OCI-LY7 (cell line): ENCODE data around the gene SLC41A3. TPM values are rescaled to one million over a fixed set of nuclear protein-coding genes. Genes with fewer than 3 reads are reported as not detected.

ENCODE experiments used
- BruUV-seq: library from RNA; stranded (reverse); fragments of 400-500 nt; replicated peaks from 2 replicates; lab custom pipeline; 2021; lab: Mats Ljungman, UMichigan
- CTCF ChIA-PET: fragments of 300-600 bp; sonication (Branson Sonifier 250); formaldehyde crosslinking; loops from one replicate; lab custom pipeline; 2022; ENCODE audit warnings: antibody characterized with exemption; ENCODE audit not compliant: unreplicated experiment; lab: Charles Lee
- POLR2A ChIA-PET: fragments of 300-600 bp; sonication (Branson Sonifier 250); formaldehyde crosslinking; loops from one replicate; lab custom pipeline; 2022; ENCODE audit warnings: antibody characterized with exemption; lab: Charles Lee
- DNase-seq: peaks from one replicate; pipeline ENCODE4 v3.0.0-alpha.2; 2015; ENCODE audit warnings: low spot score
- H2AFZ ChIP-seq: fragments of 200-600 bp; sonication (generic), shearing (Covaris generic); 2 replicates; pipeline ENCODE4 v1.6.1; 2014; ENCODE audit warnings: mild to moderate bottlenecking, antibody characterized with exemption, low read length, moderate library complexity
- H3K27ac ChIP-seq: fragments of 200-600 bp; sonication (generic); 2 replicates; pipeline ENCODE4 v1.5.1; 2014; ENCODE audit warnings: mixed run types, low read depth, mild to moderate bottlenecking, moderate library complexity, low read length, inconsistent platforms; ENCODE audit not compliant: poor library complexity, severe bottlenecking
- H3K36me3 ChIP-seq: fragments of 200-600 bp; sonication (generic); 2 replicates; pipeline ENCODE4 v1.6.1; 2014; ENCODE audit warnings: mild to moderate bottlenecking, antibody characterized with exemption, low read length, moderate library complexity, mixed read lengths; ENCODE audit not compliant: insufficient read depth
- H3K4me1 ChIP-seq: fragments of 200-600 bp; sonication (generic); 2 replicates; pipeline ENCODE4 v1.5.1; 2014; ENCODE audit warnings: mild to moderate bottlenecking, low read length; ENCODE audit not compliant: insufficient read depth, poor library complexity, severe bottlenecking
- H3K4me2 ChIP-seq: fragments of 200-600 bp; sonication (generic); 2 replicates; pipeline ENCODE4 v1.6.1; 2014; ENCODE audit warnings: mild to moderate bottlenecking, low read length
- H3K4me3 ChIP-seq: fragments of 200-600 bp; sonication (generic); 2 replicates; pipeline ENCODE4 v1.5.1; 2014; ENCODE audit warnings: mild to moderate bottlenecking, low read depth, low read length; ENCODE audit not compliant: poor library complexity, severe bottlenecking
- H3K79me2 ChIP-seq: fragments of 200-600 bp; sonication (generic); 2 replicates; pipeline ENCODE4 v1.6.1; 2016; ENCODE audit warnings: low read depth, mild to moderate bottlenecking, low read length, moderate library complexity, mixed read lengths; ENCODE audit not compliant: insufficient read depth
- H3K9me2 ChIP-seq: fragments of 200-600 bp; sonication (generic); 2 replicates; pipeline ENCODE4 v1.6.1; 2016; ENCODE audit warnings: mild to moderate bottlenecking, low read length, mixed read lengths; ENCODE audit not compliant: insufficient read depth
- H3K9me3 ChIP-seq: fragments of 200-600 bp; sonication (generic); 2 replicates; pipeline ENCODE4 v1.6.1; 2014; ENCODE audit warnings: mild to moderate bottlenecking, mixed run types, low read length, mixed read lengths
- H4K20me1 ChIP-seq: fragments of 200-600 bp; sonication (generic); 2 replicates; pipeline ENCODE4 v1.6.1; 2014; ENCODE audit warnings: mild to moderate bottlenecking, antibody characterized with exemption, low read length, moderate library complexity, mixed read lengths; ENCODE audit not compliant: insufficient read depth
- EZH2phosphoT487 ChIP-seq: fragments of 200-600 bp; sonication (generic); IDR thresholded peaks from 2 replicates; pipeline ENCODE4 v1.6.1; 2018; ENCODE audit warnings: low read depth, borderline replicate concordance, mild to moderate bottlenecking, mixed run types, antibody characterized with exemption, low read length, moderate library complexity, mixed read lengths
- intact Hi-C: fragments of 100-400 bp; cut with micrococcal nuclease; formaldehyde crosslinking; loops from one replicate; pipeline ENCODE4 v1.10.0; 2022; ENCODE audit not compliant: unreplicated experiment
- total RNA-seq, 2 experiments: library from RNA; depleted of rRNA in 1 of 2; stranded (reverse); fragments of >200 nt in 1 of 2; shearing (Covaris generic) in 1 of 2; gene quantifications; 2 replicates each; pipeline ENCODE4 v1.2.3, GENCODE V29; 2014 to 2022
- TF ChIP-seq, protein P1 (sequence below): fragments of 200-600 bp; sonication (generic); conservative IDR thresholded peaks from 2 replicates; pipeline ENCODE4 v1.5.1; 2014; ENCODE audit warnings: mild to moderate bottlenecking, antibody characterized with exemption, low read length, moderate library complexity, mixed read lengths

SLC41A3 gene
- total RNA-seq, 2 experiments from 2014 or later = 31.9 to 35.9 TPM

DNA sequence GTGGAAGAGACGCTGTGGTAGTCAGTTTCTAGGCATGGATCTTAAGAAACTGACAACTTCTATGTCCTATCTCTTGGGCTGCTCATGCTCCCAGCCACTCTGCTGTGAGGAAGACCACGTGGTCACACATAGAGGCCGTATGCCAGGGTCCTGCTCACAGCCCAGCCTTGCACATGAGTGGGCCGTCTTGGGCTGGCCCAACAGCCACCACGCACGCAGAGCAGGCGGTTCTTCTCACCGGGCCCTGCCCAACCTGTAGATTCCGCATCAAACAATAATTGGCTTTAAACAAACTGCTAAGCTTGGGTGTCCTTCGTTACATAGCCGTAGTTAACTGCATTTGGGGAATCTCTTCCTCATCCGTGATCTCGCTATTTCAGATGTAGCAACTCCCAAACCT lies 26.0 kb downstream of the SLC41A3 start:
- Histone ChIP-seq H3K9me2 (no peaks in the 10 kb centered on the region), H4K20me1 (no peaks in the 10 kb centered on the region), H3K4me2 (no peak overlapping the region), H3K27ac (no peak overlapping the region), H2AFZ (no peak overlapping the region), H3K79me2 (no peaks in the 10 kb centered on the region), H3K36me3 (no peaks in the 10 kb centered on the region), H3K9me3 (no peaks in the 10 kb centered on the region), H3K4me3 (no peak overlapping the region), H3K4me1 (no peaks in the 10 kb centered on the region)
- ChIA-PET POLR2A (interaction anchor here (0.5 kb wide), 1 partner anchor 1394 kb away, joined by 5 read pairs; no protein-coding TSS in a partner anchor), CTCF (no interaction called here)
- intact Hi-C loops = no loop called here
- TF ChIP-seq EZH2phosphoT487 = no peak
- TF ChIP-seq, protein P1, sequence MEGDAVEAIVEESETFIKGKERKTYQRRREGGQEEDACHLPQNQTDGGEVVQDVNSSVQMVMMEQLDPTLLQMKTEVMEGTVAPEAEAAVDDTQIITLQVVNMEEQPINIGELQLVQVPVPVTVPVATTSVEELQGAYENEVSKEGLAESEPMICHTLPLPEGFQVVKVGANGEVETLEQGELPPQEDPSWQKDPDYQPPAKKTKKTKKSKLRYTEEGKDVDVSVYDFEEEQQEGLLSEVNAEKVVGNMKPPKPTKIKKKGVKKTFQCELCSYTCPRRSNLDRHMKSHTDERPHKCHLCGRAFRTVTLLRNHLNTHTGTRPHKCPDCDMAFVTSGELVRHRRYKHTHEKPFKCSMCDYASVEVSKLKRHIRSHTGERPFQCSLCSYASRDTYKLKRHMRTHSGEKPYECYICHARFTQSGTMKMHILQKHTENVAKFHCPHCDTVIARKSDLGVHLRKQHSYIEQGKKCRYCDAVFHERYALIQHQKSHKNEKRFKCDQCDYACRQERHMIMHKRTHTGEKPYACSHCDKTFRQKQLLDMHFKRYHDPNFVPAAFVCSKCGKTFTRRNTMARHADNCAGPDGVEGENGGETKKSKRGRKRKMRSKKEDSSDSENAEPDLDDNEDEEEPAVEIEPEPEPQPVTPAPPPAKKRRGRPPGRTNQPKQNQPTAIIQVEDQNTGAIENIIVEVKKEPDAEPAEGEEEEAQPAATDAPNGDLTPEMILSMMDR = no peak
- BruUV-seq = no TSS peak
- DNase-seq = no peak

DNA sequence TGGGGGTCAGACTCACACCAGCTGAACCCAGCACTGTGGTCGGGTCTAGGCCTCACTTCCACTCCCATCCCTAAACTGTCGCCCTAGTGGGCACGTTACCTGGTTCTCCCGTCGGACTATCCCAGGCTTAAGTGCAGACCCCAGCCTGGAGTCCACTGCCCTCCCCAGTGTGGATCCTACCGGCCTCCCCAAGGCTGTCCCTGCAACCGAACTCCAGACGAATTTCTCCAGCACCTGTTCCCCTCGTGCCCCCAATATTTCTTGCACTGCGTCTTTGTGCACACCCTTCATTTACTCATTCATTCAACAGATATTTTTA lies 26.5 kb downstream of the SLC41A3 start:
- Histone ChIP-seq H2AFZ (no peak overlapping the region), H3K4me2 (no peak overlapping the region), H3K27ac (no peak overlapping the region), H3K36me3 (no peaks in the 10 kb centered on the region), H3K9me3 (no peaks in the 10 kb centered on the region), H3K9me2 (no peaks in the 10 kb centered on the region), H3K4me3 (no peak overlapping the region), H3K79me2 (no peaks in the 10 kb centered on the region), H4K20me1 (no peaks in the 10 kb centered on the region), H3K4me1 (no peaks in the 10 kb centered on the region)
- BruUV-seq = no TSS peak
- intact Hi-C loops = no loop called here
- POLR2A ChIA-PET = no interaction called here
- no peak for TF ChIP-seq EZH2phosphoT487
- TF ChIP-seq, protein P1 = no peak
- no peak for DNase-seq
- CTCF ChIA-PET = no interaction called here

DNA sequence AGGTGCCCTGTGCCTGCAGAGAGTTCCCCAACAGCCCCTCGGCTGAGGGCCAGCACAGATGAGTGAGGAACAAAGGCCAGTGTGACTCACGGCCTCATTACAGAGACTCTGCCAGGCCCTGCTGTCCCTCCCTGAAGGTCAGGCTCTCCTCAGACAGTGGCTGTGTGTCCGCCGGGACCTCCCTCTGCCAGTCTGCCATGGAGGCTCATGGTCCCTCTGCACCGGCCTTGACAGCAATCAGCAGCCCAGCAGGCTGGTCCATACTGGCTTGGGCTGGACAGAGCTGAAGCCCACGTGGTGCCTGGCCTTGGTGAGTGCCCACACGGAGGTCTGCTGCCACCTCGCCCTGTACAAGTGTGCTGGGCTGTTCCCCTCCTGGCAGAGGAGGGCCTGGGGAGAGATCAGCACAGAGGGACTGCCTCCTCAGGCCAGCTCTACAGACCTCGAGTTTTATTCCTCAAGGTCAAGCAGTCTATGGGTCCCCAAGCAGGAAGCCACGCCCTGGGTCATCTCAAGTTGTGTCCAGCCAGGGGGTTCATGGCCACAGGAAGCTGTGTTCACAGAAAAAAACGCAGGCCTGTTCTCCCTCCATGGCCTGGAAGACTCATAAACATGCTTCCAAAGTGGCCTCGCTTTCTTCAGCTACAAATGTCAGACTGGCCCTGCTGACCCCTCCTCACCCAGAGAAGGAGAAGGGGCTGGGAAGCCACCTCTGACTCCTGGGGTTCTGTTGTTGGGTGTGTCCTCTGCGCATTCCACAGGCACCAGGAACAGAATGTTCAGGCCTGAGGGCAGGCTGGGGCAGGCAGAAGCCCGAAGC lies 27.0 kb downstream of the SLC41A3 start:
- no peak overlapping the region for H2AFZ ChIP-seq

More for the DNA sequence above, 27.0 kb downstream of the SLC41A3 start:
- no peak for TF ChIP-seq EZH2phosphoT487
- TF ChIP-seq, protein P1 = no peak
- no peak overlapping the region for H3K27ac ChIP-seq
- no peaks in the 10 kb centered on the region for H3K4me1 ChIP-seq
- H3K4me3 ChIP-seq = no peak overlapping the region
- DNase-seq = no peak
- intact Hi-C loops = no loop called here
- CTCF ChIA-PET = no interaction called here
- no peaks in the 10 kb centered on the region for H3K36me3 ChIP-seq
- H3K79me2 ChIP-seq = no peaks in the 10 kb centered on the region
- no peak overlapping the region for H3K4me2 ChIP-seq
- H4K20me1 ChIP-seq = no peaks in the 10 kb centered on the region
- H3K9me3 ChIP-seq = no peaks in the 10 kb centered on the region
- no TSS peak for BruUV-seq
- POLR2A ChIA-PET = no interaction called here
- H3K9me2 ChIP-seq = no peaks in the 10 kb centered on the region
